Stimulated activated CD8-positive, alpha-beta memory T cell treated with anti-CD3 and anti-CD28 coated beads, Interleukin-15, amount 100 ng/mL, for 24 hours (primary cell): ENCODE results near the gene KCNC3.

Experiments used
- DNase-seq: peaks from one replicate; pipeline ENCODE4 v3.0.0-alpha.2; 2020; ENCODE audit warnings: low read depth

The KCNC3 gene

DNA sequence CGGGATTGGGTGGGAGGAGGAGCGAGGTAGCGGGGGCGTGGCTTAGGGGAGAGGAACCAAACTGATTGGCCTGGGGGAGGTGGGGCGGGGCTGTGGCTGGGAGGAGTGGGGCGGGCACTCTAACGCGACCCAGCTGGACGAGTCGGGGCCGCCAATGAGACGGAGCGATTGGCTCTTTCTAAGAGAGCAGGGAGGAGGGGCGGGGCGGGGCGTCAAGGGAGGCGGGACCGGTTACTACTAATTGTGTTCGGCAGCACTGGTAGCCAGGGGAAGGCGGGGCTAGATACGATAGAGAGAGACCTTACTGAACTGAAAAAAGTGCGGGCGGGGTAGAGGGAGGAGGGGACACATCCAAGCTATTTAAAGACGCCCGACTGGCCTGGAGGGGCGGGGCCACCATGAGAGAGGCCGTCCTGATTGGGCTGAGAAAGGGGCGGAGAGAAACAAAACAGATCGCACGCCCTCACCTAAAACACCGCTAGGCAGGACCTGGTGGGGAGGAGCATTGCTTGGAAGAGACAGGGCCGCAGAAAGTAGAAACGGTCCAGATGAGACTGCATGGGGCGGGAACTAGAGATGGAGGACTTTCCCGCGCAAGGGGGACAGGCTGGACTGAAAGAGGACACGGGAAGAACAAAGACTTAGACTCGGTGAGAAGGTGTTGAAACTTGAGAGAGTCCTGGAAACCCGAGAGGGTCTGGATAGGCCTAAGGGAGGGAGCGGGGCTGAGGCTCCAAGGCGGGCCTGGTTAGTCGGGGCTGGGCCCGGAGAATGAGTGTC lies at the start of gene KCNC3:
KCNC3 (minus strand) TSS at position 232 of the 780 bp plus-strand sequence. CDS start 295 bp downstream, outside the sequence.
- peak; percentile 78 for DNase-seq

GRCh38 chr19:50378863-50379236 lies 49.7 kb upstream of the KCNC3 start:
- DNase-seq: no peak

DNA sequence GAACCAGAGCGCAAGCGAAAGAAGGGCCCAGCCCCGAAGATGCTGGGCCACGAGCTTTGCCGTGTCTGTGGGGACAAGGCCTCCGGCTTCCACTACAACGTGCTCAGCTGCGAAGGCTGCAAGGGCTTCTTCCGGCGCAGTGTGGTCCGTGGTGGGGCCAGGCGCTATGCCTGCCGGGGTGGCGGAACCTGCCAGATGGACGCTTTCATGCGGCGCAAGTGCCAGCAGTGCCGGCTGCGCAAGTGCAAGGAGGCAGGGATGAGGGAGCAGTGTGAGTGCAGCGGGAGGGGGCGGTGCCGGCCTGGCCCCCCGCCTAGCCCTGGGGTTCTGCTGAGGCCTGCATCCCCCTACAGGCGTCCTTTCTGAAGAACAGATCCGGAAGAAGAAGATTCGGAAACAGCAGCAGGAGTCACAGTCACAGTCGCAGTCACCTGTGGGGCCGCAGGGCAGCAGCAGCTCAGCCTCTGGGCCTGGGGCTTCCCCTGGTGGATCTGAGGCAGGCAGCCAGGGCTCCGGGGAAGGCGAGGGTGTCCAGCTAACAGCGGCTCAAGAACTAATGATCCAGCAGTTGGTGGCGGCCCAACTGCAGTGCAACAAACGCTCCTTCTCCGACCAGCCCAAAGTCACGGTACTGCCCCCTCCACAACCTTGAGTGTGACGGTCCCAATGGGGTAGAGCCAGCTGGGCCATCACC lies 49.1 kb upstream of the KCNC3 start:
- no peak for DNase-seq

- no peak for DNase-seq
Measured at GRCh38 chr19:50377517-50377916, 48.3 kb upstream of the KCNC3 start.

DNA sequence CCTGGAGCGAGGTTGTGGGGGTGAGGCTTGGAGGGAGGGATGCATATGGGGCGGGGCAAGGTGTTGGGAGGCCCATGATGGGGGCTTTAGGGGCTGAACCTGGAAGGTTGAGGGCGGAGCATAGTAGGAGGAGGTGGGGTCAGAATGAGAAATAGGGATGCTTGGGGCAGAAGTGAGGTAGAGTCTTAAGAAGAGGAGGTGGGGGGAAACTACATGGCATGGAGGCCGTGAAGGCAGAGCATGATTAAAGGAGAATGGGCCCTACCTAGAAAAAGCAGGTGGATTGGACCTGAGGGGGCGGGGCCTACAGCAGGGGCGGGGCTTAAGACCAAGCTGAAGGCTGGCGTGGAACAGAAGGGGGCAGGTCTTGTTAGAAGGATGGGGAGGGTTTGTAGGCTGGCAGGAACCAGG lies 47.9 kb upstream of the KCNC3 start:
- no peak for DNase-seq

GRCh38 chr19:50376166-50377050 lies 47.2 kb upstream of the KCNC3 start, which contains the start of gene NR1H2:
Gene NR1H2 (plus strand): TSS chr19:50376457. CDS start chr19:50377606, 1,149 bp downstream.
- peak; percentile 91 for DNase-seq

GRCh38 chr19:50371914-50372475 lies 42.8 kb upstream of the KCNC3 start:
- no peak for DNase-seq

DNA sequence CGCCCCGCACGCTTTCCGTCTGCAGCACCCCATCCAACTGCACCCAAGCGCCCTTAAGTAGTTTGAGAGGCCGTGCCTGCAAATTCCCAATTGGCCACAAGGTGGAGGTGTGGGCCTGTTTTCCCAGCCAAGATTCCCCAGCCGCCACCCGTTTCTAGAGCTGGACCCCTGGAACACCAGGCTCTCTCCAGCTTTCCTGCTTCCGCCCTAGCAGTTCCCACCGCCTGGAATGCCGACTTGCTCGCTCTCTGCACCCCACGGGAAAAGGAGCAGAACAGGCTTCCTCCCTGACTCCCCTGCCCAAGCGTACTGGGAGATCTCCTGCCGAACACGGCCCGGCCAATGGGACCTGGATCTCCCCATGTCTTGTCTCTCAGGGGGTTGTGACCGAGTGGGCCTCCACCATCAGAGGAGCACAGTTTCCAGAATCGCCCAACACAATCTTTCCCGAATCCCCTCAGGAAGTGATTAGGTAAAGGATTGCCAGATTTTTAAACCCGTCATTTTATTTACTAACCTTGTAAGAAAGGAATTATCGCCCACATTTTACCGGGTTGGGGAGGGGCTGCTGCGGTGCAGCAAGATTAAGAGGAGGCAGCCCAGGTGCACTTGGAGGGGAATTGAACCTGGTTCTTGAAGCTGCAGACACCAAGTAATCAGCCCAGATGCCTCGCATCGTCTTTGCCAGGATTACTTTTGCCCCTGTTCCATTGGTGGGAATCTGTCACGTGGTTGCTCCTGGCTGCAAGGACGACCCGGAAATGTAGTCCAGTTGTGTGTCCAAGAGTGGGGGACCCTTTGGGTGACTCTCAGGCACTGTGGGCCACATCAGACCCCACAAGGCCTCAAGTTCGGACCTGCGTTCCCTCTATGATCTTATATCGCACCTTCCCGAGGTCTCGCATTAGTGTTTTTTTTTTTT lies 39.7 kb upstream of the KCNC3 start:
- peak; percentile 57 for DNase-seq

- no peak for DNase-seq
Measured at GRCh38 chr19:50365434-50366306, 36.5 kb upstream of the KCNC3 start, which contains the start of gene NAPSA. Gene NAPSA (minus strand): TSS chr19:50365639. CDS start chr19:50365621, 18 bp downstream.

DNA sequence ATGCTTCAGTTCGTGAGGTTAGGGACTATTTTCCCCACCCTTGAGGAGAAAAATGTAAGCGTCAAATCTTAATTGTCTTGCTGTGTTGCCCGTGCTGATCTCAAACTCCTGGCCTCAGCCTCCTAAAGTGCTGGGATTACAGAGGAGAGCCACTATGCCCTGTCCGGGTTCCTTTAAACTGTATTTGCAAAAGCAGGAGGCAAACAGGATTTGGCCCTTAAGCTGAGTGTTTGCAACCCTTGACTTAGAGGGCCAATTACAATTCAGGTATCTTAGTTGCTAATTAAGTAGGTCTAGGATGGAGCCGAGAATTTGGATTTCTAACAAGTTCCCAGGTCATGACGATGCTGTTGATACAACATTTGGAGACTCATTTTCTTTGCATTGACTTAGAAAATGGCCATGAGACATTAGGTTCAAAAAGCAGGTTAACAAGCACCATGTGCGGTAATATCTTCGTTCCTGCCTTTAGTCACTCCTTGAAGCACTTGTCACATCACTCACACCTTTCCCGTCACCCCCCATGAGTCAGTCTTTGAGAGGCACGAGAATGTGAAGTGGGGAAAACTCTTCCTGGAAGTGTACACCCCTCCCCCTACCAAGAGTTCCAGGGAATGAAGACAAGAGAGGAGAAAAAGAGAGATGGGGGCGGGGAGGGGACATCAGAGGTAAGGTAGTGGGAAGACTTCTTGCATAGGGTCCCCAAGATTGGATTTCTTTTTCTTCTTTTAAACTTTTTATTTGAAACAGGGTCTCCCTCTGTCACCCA lies 33.7 kb upstream of the KCNC3 start:
- no peak for DNase-seq

GRCh38 chr19:50362030-50362412 lies 32.8 kb upstream of the KCNC3 start:
- no peak for DNase-seq

DNA sequence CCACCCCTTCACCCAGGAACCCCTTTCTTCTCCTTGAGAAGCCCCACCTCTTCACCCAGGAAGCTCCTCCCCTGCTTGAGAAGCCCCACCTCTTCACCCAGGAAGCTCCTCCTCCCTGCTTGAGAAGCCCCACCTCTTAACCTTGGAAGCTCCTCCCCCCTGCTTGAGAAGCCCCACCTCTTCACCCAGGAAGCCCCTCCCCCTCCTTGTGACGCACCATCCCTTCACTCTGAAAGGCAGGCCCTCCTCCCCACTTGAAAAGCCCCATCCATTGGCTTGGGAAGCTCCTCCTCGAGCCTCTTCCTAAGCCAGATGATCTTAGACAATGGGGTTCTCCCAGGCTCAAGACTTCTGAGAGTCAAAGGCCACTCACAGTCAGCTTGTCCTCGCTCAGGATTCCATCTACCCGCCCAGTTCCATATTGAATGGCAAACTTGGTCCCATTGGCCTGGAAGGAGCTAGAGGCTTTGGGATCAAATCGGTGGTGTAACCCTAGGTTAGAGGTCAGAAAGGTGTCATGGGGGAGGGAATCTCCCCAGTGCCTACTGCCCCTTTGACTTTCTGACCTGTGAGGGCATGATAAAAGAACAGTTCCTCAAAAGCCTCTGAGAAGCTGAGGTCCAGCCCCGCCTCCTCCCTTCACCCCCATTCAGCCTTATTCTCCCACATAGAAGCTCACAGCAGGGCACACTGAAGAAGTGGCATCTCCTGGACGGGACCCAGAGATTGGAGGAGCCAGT lies 32.3 kb upstream of the KCNC3 start:
- DNase-seq: no peak

DNA sequence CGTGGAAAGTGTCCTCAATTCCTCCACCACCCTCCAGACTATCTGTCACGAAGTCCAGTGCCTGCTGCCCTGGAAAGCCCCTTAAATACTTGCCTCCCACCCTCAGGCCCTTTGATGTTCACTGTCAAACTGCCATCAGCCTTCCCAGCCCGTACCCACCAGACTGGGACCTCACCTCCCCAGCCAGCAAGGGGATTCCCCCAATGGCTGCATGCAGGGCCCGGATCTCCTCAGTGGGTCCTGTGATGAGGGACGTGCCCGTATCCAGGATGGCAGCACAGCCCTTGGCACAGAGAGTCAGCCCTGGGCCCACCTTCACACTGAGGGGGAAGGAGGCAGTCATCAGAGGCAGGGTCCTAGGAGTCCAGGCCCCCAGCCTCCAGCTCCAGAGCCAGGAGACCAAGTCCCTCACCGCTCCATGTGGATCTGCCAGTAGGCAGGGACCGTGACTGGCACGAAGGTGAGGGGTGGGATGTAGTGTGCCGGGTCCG lies 30.2 kb upstream of the KCNC3 start:
- no peak for DNase-seq

GRCh38 chr19:50358483-50359327 lies 29.5 kb upstream of the KCNC3 start:
- DNase-seq: peak; percentile 57

DNA sequence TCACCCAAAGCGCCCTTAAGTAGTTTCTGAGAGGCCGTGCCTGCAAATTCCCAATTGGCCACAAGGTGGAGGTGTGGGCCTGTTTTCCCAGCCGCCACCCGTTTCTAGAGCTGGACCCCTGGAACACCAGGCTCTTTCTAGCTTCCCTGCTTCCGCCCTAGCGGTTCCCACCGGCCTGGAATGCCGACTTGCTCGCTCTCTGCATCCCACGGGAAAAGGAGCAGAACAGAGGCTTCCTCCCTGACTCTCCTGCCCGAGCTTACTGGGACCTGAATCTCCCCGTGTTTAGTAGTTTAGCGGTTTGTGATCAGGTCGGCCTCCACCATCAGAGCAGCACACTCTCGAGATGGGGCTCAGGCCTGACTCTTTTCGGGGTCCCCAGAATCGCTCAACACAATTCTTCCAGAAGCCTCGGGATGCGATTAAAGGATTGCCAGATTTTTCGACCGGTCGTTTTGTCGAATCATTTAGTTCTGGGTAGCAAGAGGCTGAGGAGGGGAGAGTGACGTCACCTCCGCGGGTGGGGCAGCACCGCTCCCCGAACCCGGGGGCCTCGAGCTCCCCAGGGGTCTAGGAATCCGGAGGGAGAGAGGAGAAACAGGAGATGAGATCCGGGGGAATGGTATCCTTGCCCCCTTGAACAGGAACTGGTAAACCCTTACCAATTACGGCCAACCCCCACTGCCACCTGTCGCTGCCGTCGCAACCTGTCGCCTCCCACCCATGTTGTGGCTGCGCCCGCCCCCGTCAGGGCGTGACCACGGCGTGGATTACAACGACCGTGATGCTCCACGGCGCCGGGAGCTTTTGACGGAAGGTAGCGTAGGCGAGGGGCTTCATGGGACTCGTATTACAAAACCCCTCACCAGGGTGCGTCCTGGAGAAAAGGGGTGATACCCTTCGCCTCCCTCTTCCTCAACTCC lies 28.3 kb upstream of the KCNC3 start:
- DNase-seq: peak; percentile 70

DNA sequence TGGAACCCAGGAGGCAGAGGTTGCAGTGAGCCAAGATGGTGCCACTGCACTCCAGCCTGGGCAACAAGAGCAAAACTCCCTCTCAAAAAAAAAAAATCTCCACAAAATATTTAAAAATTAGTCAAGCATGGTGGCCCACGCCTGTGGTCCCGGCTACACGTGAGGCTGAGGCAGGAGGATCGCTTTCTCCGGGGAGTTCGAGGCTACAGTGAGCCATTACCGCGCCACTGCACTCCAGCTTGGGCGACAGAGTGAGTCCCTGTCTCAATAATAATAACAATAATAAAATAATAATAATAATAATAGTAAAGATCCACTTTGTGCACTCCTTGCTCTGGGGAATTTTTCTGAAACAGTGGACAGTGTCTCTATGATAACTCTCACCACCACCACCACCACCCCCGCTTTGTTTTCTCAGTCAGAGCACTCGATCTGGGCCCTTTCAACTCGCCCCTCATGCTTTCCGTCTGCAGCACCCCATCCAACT lies 27.6 kb upstream of the KCNC3 start:
- DNase-seq: no peak
